ENCODE results near the gene ALCAM.

Gene ALCAM

GRCh38 chr3:105534491-105534890, 167.8 kb downstream of the ALCAM start:
- ATAC-seq = no peak

- no peak for ATAC-seq
Measured at GRCh38 chr3:105537371-105538080, 170.8 kb downstream of the ALCAM start.

- no peak for ATAC-seq
Measured at GRCh38 chr3:105538483-105538882, 171.8 kb downstream of the ALCAM start.

- no peak for ATAC-seq
Measured at GRCh38 chr3:105539897-105540296, 173.2 kb downstream of the ALCAM start.

GRCh38 chr3:105542282-105543019, 175.7 kb downstream of the ALCAM start:
- ATAC-seq = no peak

GRCh38 chr3:105545051-105545450, 178.3 kb downstream of the ALCAM start:
- ATAC-seq = no peak

GRCh38 chr3:105553851-105554250, 187.1 kb downstream of the ALCAM start:
- ATAC-seq = no peak

GRCh38 chr3:105555206-105555605, 188.5 kb downstream of the ALCAM start:
- ATAC-seq = no peak

GRCh38 chr3:105559856-105560255, 193.1 kb downstream of the ALCAM start:
- ATAC-seq = no peak

- ATAC-seq = peak; percentile 28 to 43
Measured at GRCh38 chr3:105561876-105562275, 195.2 kb downstream of the ALCAM start.

GRCh38 chr3:105564546-105565288, 198.0 kb downstream of the ALCAM start:
- ATAC-seq = no peak

- no peak for ATAC-seq
Measured at GRCh38 chr3:105571005-105571404, 204.3 kb downstream of the ALCAM start.

- no peak for ATAC-seq
Measured at GRCh38 chr3:105572501-105572900, 205.8 kb downstream of the ALCAM start.

GRCh38 chr3:105579439-105579838, 212.7 kb downstream of the ALCAM start:
- ATAC-seq = no peak

- ATAC-seq = no peak
Measured at GRCh38 chr3:105580296-105580965, 213.7 kb downstream of the ALCAM start.

- ATAC-seq = no peak
Measured at GRCh38 chr3:105582015-105582414, 215.3 kb downstream of the ALCAM start.

- no peak for ATAC-seq
Measured at GRCh38 chr3:105584003-105584790, 217.5 kb downstream of the ALCAM start.

- no peak for ATAC-seq
Measured at GRCh38 chr3:105593315-105593714, 226.6 kb downstream of the ALCAM start.

GRCh38 chr3:105594219-105594618, 227.5 kb downstream of the ALCAM start:
- peak; percentile 86 to 89 for ATAC-seq

- ATAC-seq = no peak
Measured at GRCh38 chr3:105598042-105598796, 231.5 kb downstream of the ALCAM start.

GRCh38 chr3:105599350-105599749, 232.6 kb downstream of the ALCAM start:
- ATAC-seq = no peak

All from activated CD4-positive, CD25-positive, alpha-beta regulatory T cell treated with anti-CD3 and anti-CD28 coated beads, Interleukin-2, amount 50 U/mL, for 24 hours (primary cell).